ENCODE measurements around the gene LPO.

LPO gene

DNA sequence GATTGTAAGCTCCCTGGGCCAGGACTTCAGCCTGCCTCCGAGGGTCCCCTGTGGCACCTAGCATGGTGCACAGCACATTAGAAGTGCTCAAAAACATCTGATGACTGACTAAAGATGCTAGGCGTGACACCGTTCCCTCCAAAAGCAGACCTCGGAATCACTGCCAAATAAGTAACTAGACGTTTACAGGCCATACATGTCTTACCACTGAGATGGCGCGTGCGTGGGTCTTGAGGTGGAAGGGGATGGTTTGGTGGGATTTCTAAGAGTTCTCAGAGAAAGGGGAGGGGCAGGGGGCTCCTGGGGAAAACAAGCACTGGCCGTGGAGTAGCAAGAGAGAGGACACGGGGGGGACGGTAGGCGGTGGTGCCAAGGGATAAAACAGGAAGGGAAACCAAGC, 29.9 kb downstream of the LPO start:
- TF ChIP-seq, protein P1, sequence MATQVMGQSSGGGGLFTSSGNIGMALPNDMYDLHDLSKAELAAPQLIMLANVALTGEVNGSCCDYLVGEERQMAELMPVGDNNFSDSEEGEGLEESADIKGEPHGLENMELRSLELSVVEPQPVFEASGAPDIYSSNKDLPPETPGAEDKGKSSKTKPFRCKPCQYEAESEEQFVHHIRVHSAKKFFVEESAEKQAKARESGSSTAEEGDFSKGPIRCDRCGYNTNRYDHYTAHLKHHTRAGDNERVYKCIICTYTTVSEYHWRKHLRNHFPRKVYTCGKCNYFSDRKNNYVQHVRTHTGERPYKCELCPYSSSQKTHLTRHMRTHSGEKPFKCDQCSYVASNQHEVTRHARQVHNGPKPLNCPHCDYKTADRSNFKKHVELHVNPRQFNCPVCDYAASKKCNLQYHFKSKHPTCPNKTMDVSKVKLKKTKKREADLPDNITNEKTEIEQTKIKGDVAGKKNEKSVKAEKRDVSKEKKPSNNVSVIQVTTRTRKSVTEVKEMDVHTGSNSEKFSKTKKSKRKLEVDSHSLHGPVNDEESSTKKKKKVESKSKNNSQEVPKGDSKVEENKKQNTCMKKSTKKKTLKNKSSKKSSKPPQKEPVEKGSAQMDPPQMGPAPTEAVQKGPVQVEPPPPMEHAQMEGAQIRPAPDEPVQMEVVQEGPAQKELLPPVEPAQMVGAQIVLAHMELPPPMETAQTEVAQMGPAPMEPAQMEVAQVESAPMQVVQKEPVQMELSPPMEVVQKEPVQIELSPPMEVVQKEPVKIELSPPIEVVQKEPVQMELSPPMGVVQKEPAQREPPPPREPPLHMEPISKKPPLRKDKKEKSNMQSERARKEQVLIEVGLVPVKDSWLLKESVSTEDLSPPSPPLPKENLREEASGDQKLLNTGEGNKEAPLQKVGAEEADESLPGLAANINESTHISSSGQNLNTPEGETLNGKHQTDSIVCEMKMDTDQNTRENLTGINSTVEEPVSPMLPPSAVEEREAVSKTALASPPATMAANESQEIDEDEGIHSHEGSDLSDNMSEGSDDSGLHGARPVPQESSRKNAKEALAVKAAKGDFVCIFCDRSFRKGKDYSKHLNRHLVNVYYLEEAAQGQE (IDR thresholded peaks at IDR 0.05; ENCODE audit: insufficient read depth in 1 of 2, low read depth in 2 of 2, low read length in 2 of 2), result no peak
- TF ChIP-seq FOXP2 (optimal IDR thresholded peaks at IDR 0.05; ENCODE audit: borderline replicate concordance, extremely low read depth, extremely low read length, insufficient read depth) (no peak), TAF1 (IDR thresholded peaks at IDR 0.05; ENCODE audit: borderline replicate concordance, insufficient read depth, low read length) (no peak), POLR2AphosphoS5 (IDR thresholded peaks at IDR 0.05; ENCODE audit: low read depth, low read length) (no peak), SIN3A (IDR thresholded peaks at IDR 0.05; ENCODE audit: borderline replicate concordance, insufficient read depth, low read length) (no peak)

DNA sequence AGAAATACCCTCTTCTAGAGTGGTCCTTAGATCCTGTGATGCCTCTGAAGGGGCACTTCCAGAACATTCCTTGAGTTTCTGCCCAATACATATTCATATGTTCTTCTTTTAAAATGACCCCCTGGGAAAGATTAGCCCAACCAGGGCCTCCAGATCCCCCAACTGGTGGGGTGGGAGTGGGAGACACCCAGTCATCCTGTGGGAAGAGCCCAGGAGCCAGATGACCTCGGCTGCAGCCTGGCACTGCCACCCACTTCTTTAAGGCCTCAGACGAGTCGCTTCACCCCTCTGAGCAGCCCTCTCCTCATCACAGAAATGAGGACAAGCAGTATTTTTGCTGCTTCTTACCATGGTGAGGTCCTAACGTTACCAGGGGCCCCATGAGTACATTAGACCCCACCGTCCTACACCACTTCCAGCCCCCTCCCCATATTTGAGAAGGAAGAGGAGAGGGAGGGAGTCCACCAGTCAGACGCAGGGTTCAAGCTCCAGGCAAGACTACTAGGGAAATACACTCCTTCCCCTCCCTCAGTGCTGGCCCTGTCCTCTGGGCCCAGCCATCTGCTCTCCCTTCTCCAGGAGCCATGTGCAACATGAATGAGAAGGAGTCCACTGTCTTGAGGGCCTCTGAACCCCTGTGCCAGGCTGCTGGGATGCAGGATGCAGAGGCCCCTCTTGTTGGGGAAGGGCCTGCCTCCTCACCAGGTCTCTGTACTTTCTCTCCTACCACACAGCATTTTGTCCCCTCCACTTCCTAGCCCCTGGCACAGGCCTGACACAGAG, 30.6 kb downstream of the LPO start:
- TF ChIP-seq POLR2AphosphoS5 (IDR thresholded peaks at IDR 0.05; ENCODE audit: low read depth, low read length), result no peak
- no peak for TF ChIP-seq FOXP2 (optimal IDR thresholded peaks at IDR 0.05; ENCODE audit: borderline replicate concordance, extremely low read depth, extremely low read length, insufficient read depth)
- TF ChIP-seq, protein P1 (IDR thresholded peaks at IDR 0.05; ENCODE audit: insufficient read depth in 1 of 2, low read depth in 2 of 2, low read length in 2 of 2), result no peak
- TF ChIP-seq TAF1 (IDR thresholded peaks at IDR 0.05; ENCODE audit: borderline replicate concordance, insufficient read depth, low read length), result no peak
- TF ChIP-seq SIN3A (IDR thresholded peaks at IDR 0.05; ENCODE audit: borderline replicate concordance, insufficient read depth, low read length), result no peak

DNA sequence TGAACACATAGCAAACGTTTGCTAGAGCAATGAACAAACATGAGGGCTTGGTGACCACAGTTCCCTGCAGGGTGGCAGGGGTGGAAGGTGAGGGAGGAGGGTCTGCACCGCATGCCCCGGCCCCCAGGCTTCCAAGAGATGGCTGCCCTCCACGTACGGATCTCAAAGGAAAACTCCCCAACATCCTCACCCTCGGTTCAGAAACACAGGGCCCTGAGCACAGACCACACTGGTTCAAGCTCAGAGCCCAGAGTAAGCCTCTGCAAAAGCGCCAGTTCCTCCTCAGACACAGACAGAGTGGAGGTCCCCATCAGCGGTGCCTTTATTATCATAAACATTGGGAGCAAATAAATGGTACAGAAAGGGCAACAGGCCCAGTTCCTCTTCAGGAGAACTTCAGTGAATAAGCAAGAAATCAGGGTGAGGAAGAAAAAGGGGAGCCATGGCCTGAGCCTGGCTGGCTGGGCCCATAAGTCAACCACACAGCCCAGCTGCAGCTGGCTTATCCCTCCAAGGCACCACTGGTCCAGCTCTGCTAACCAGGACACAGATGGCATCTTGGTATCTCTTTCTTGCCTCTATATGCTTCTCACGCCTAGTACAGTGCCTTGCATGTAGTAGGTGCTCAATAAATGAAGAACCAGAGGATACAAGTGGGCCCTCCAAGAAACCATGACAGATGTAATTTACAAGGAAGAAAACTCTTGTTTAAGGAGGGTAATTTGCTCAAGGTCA, 31.3 kb downstream of the LPO start:
- TF ChIP-seq, protein P1 (IDR thresholded peaks at IDR 0.05; ENCODE audit: insufficient read depth in 1 of 2, low read depth in 2 of 2, low read length in 2 of 2), result no peak
- TF ChIP-seq SIN3A (IDR thresholded peaks at IDR 0.05; ENCODE audit: borderline replicate concordance, insufficient read depth, low read length) (no peak), POLR2AphosphoS5 (IDR thresholded peaks at IDR 0.05; ENCODE audit: low read depth, low read length) (no peak), FOXP2 (optimal IDR thresholded peaks at IDR 0.05; ENCODE audit: borderline replicate concordance, extremely low read depth, extremely low read length, insufficient read depth) (no peak), TAF1 (IDR thresholded peaks at IDR 0.05; ENCODE audit: borderline replicate concordance, insufficient read depth, low read length) (no peak)

DNA sequence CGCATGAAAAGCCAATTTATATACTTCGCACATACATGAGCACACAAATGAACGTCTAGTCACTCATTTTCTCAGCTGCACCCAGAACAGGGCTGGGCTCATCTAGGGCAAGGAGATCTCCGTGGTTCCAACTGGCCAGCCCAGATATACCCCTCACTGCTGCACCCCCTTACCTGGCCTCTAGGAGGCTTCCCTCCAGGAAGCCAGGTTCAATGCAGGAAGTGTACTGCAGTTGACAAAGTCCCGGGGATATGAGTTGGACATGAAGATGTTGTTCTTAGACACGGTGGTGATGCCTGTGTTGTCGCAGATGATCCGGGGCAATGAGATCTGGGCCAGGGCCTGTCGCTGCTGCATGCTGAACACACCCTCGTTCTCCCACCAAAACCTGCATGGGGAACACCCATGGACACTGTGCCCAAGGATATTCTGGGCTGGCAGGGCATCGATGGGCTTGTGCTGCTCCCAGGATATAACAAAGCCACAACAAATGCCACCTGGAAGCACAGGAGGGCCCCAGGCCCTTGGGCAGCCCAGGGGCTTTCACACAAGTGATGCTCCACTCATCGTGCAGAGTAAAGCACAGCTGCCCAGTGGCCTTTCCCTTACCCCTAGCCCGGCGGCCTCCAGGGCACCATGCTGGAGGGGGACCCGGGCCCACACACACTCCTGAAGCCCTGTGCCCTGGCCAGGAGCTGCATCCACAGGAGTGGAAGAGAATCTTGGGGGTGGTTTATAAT, 32.3 kb downstream of the LPO start:
- TF ChIP-seq POLR2AphosphoS5 (IDR thresholded peaks at IDR 0.05; ENCODE audit: low read depth, low read length), result no peak
- no peak for TF ChIP-seq FOXP2 (optimal IDR thresholded peaks at IDR 0.05; ENCODE audit: borderline replicate concordance, extremely low read depth, extremely low read length, insufficient read depth)
- no peak for TF ChIP-seq TAF1 (IDR thresholded peaks at IDR 0.05; ENCODE audit: borderline replicate concordance, insufficient read depth, low read length)
- TF ChIP-seq, protein P1 (IDR thresholded peaks at IDR 0.05; ENCODE audit: insufficient read depth in 1 of 2, low read depth in 2 of 2, low read length in 2 of 2), result no peak
- TF ChIP-seq SIN3A (IDR thresholded peaks at IDR 0.05; ENCODE audit: borderline replicate concordance, insufficient read depth, low read length), result no peak

Data from PFSK-1 (cell line).